GM21381 (cell line): ENCODE data around the gene NDUFAB1.
"Not testable (repeated sequence)": the region's sequence is repeated elsewhere in the genome, so short reads cannot be mapped to it uniquely, and the experiment has no call there.

Source experiments
- ATAC-seq: cut with Tn5 transposase; IDR thresholded peaks from one replicate; pipeline ENCODE4 v1.9.1; 2021; ENCODE audit warnings: mild to moderate bottlenecking, moderate library complexity; ENCODE audit not compliant: unreplicated experiment

Gene NDUFAB1

DNA sequence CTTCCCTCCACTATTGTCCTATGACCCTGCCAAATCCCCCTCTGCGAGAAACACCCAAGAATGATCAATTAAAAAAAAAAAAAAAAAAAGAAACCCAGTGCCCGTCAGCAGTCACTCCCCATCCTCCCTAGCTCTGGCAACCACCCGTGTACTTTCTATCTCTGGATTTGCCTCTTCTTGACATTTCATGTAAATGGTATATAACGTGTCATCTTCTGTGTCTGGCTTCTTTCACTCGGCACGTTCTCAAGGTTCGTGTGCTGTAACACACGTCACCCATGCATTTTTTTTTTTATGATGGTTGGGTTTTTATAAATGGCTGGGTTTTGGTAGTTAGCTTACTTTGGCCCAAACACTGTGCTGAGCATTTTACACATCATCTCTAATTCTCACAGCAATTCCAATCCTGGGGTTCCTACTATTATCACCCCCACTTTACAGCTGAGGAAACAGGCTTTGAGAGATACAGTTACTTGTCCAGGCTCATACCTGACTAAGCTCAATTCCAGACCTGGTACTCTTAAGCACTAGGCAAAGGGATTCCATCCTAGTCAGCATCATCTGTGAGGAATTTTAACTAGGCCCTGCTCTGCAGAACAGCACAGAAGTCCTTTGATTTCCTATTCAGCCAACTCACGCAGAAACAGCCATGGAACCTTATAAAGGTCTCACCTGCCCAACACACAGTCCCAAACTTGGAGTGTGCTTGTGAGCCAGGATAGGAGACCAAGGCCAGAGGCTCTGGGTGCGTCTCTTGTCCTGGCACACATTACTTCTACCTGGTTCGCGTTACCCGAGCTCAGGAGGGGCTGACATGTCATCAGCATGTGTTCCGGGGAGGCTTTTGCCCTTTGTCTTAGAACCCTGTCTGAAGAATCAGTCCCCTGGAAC lies 11.7 kb downstream of the NDUFAB1 start:
- ATAC-seq, result no peak

DNA sequence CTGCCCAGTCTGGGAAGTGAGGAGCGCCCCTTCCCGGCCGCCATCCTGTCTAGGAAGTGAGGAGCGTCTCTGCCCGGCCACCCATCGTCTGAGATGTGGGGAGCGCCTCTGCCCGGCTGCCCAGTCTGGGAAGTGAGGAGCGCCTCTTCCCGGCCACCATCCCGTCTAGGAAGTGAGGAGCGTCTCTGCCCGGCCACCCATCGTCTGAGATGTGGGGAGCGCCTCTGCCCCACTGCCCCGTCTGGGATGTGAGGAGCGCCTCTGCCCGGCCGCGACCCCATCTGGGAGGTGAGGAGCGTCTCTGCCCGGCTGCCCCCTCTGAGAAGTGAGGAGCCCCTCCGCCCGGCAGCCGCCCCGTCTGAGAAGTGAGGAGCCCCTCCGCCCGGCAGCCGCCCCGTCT lies 12.8 kb downstream of the NDUFAB1 start:
- not testable (repeated sequence) for ATAC-seq

DNA sequence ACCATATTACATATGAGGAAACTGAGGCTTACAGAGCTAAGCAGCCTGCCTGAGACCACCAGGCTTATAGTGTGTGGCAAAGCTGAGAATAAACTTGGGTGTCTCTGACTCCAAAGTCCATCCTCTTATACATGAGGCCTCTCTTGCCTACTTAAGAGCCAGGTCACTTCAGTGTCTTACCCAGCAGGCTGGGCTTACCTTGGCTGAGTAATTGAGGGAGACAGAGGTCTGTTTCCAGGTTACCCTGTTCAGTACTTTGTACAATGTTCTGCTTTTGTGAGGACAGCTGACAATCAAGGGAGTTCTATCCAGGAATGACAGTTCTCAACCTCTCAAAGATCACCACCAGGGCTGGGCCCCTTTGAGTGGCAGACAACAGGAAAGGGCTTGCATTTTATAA lies 14.4 kb downstream of the NDUFAB1 start:
- no peak for ATAC-seq

DNA sequence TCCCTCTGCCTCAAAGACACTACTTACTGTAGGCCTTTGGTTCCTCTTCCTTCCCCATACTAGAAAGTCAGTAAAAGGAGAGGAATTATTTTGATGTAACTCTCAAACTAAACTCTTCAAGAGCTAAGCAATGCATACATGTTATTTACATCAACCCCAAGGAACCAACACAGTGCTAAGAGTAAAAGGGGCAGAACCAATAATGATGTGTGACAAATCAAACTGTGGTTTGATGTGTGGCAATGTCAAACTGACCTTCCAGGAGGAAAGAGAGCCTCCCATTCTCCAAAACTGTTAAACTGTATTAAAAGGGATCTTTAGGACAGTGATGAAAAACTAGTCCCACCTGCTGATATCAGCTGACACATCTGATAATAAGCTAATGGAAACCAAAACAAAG lies 15.7 kb downstream of the NDUFAB1 start:
- no peak for ATAC-seq

DNA sequence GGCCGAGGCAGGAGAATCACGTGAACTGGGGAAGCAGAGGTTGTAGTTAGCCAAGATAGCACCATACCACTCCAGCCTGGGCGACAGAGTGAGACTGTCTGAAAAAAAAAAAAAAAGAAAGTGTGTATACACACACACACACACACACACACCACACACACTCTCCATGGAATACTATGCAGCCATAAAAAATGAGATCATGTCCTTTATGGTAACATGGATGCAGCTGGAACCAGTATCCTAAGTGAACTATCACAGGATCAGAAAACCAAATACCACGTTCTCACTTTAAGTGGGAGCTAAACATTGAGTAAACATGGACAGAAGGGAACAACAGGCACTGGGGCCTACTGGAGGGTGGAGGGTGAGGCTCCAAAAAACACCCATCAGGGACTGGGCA lies 16.7 kb downstream of the NDUFAB1 start:
- no peak for ATAC-seq

DNA sequence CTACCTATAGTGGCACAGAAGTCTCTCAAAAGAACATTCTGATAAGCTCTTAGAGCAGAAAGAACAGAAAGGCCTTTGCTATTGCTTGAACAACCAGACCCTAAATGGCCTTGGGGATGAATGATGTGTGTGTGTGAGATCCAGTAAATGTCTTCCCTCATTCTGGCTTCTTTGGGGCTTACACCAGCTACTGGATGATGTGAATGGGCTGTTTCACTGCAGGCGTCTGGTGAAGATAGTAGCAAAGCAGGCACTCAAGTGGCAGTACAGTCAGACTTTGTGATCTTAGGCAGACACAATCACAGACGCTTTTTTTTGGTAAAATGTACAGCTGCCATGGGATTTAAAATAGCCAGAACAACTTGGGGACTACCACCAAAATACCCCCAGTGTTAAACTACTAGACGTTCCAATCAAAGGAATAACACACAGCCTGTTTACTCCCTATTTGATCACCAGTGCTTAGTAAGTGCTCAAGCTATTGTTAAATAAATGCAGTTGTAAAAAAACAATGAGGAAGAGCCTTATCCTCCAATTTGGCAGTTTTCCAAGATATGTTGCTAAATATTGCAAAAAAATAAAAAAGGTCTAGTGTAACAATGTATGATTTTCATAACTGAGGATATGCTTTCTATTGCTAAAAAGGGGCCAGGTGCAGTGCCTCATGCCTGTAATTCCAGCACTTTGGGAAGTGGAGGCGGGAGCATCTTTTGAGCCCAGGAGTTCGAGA lies 17.9 kb downstream of the NDUFAB1 start:
- no peak for ATAC-seq

DNA sequence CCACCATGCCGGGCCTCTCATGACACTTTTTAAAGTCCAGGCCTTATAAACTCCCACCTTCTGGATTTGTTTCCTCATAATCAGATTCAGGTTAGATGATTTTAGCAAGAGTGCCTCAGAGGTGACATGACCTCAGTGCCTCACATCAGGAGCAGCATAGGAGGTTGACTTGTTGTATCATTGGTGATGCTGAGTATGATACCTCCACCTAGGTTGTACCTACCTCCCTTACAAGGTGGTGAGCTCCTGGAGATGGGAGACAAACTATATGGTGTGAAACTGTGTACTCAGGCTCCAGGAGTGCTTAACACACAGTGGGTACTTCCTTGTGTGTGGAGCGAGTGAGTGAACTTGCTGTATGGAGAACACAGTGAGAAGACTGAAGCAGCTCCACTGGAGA lies 18.6 kb downstream of the NDUFAB1 start:
- no peak for ATAC-seq

DNA sequence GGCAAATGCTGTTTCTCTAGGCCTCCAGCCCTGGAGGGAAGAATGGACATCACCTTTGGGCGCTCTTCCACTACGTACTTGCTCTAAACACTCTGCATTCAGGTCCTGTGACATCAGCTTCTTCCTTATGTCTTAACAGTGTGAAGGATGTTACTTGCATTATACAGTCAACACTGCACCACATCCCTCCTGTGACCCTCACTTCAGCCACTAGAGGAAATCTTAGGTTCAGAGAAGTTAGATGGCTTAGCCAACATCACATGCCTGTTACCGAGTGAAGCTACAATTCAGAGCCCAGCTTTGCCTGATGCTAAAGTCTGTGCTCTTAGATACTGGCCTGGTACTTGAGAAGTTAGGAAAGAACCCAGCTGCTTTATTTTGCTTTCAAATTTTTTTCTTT lies 20.3 kb downstream of the NDUFAB1 start:
- no peak for ATAC-seq

DNA sequence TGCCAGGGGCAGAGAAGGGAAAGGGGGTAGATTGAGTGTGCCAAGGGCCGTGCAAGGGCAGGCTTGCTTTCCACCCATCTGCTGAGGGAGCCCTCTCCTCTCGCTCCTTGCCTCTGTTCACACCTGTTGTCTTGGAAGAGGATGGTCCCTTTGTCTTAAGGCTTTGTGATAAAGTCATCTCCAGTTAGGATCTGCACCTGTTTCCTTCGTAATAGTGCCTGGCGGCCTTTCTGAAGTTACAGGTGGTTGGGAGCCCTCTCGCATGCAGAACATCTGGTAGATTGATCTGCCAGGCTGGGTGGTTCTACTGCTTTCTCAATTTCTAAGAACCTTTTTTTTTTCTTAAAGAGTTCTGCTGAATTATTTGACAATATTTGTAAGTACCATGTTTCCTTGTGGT lies 22.3 kb downstream of the NDUFAB1 start:
- no peak for ATAC-seq

DNA sequence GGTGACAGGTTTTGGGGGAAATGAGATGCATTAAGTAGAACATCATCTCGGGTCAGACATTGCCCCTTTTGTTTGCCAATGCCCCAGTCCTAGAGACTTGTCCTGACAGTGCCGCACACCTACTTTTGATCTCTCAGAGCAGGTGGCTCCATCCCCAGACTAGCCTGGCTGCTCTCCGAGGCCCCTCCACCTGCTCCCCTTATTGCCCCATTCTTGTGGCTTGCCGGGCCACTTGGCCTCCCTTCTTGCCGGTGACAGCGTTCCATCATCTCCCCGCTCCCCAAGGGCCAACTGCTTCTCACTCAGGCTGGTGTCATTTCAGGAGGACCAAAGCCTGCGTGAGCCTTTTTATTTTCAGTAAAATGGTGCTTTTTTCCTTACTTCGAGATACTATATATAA lies 23.7 kb downstream of the NDUFAB1 start:
- no peak for ATAC-seq

DNA sequence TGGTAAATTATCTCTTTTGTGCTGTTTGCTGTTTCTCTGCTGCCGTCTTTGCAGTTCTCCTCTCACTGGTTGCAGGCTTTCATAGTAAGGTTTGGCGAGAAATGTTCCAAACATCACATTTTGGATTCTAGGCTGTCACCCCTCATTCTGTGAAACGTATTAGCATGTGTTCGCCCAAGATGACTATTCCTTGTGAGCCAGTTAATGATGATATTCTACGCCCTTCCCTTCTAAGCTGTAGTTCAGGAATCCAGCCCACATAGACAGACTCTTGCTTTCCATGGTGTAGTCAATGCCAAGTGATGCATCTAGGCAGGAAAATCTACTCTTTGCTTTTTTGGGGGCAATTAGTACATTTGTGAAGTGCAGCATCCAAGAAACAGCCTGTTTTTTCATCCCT lies 24.2 kb downstream of the NDUFAB1 start:
- no peak for ATAC-seq

DNA sequence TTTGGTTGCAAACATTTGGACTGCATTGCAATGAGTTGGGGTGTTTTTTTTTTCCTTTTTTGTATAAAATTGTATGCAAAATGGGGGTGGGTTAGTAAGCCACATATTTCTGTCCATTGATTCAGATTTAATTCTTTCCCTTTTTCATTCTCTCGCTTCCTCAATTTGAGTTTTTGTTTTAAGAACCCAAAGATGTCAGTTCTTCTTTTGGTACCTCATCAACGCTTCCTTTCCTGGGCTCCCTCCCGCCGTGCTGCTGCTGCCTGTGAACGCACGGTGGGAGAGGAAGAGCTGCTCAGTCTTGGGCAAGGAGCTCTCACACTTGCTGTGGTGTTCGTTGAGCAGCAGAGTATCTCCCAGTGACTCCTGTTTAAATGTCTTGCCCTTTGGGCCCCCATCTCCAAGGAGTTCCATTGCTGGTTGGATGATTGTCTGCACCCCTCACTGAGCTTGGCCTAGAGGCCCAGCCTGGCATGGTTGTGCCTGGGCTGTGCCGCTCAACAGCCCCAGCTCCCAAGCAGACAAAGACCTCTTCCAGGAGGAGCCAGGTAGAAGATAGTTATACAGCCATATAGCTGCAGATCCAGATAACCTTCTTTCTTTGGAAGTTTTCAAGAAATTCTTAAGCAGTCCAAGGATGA lies 25.0 kb downstream of the NDUFAB1 start:
- ATAC-seq, result no peak

DNA sequence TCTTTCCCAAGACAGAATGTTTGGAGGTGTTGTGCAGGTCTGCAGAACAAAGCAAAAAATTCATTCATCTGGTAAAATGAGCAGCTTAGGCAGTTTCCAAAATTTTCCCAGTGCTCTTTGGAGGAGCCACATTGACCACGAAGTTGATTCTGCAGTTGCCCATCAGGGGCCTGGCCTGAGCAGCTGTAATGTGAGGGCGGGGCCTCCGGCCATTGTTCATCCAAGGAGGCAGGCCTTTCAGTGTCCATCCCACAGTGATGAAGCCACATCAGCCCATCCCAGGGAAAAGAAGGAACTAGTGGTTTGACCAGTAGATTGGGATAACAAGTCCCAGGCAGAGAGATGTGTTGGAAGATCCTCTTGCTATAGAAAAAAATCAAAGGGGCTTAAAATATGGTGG lies 28.5 kb downstream of the NDUFAB1 start:
- ATAC-seq, result no peak

DNA sequence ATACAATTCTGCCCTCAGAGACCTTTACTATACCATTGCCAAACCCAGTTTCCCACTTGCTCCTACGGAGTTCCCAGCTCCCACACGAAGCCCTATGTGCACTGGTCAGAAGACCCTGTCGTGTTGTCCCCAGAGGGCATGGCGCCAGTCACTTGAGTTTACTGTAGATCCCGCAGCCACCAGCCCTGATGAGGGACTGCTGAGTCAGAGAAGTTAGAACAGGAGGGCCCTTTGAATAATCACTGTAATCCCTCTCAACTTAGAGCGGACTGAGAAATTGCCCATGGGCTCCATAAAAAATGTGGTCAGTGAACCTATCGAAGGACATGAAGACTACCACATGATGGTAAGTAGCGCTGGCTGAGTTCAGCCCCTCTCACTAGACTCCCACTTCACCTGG lies 29.4 kb downstream of the NDUFAB1 start:
- ATAC-seq, result no peak

DNA sequence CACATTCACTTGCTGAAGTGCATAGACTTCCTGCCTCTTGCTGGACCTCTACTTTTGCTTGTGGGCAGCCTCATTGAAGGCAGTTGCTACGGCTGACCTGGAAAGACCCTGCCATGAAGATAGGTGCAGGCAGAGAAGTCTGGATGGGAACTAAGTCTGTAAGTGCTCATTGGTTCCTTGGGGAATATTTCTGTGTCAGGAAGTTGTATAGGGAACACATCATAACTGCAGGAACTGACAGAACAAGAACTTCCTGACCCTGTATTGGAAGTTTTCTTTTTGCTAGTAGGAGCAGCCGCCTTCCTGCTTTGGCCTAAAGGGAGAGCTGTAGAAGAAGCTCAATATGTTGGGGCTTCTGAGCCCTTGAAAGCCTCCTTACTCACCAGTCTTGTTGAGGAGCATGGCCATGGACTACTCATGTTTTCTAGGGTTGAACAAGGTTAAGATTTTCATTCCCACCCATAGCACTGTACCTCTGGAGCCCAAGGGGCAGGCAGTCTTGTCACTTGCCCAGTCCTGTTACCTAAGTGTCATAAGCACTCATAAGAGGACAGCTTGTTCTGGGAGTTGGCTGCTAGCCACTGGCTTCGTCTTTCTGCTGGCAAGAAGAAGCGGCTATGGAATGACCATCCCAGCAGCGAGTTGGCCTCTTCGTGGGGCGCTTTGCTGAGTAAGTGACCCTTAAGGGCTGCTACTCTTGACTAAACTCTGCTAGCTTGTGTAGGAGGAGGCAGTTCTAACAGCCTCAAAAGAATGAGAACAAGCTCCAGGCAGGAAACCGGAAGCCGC lies 31.3 kb downstream of the NDUFAB1 start:
- no peak for ATAC-seq

DNA sequence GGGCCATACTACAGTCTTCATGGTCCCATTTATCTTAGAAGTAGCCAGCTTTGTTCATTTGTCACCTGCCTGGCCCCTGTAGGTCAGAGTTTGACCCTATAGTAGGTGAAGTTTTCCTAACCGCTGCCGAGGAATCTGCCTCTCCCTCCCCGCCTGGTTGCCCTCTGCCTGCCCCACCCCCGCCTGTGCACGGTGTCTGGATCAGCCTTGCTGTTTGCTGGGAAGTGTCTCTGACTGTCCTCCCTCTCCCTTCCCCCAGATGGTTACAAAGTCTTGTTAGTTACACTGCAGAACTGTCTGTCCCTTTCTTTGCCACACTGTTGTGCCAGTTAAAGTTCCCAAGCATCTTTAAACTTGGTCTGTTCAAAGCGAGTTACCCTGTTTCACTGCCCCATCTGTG lies 32.9 kb downstream of the NDUFAB1 start:
- ATAC-seq, result no peak

DNA sequence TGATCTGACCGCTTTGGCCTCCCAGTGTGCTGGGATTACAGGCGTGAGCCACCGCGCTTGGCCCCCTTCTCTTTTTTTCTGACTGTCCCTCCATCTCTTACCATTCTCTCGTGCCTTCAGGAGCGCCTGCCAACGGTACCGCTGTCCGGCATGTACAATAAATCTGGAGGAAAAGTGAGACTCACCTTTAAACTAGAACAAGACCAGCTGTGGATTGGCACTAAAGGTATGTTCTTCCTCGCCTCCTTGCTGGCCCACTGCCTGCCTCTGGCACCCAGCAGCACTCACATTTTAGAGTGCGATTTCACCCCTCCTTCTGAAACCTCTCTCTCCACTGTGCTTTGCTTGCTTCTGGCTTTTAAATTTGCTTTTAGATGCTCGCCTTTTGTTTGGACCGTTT lies 33.6 kb downstream of the NDUFAB1 start:
- ATAC-seq, result no peak

DNA sequence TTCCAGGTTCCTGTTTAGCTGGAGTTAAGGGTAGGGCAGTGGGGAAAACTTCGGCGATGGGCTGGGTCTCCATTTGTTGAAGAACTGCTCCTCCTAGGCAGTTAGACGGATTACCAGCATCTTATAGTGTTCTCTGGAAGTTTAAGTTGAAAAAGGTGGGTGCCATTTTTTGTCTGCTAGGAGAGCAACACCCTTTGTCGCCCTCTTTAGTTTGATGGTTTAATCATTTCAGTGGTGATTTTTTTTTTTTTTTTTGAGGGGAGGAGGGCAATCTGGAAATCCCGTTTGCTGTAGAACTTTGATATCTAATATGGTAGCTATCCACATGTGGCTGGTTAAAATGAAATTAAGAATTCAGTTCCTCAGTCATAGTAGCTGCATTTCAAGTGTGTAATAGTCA lies 34.5 kb downstream of the NDUFAB1 start:
- no peak for ATAC-seq

DNA sequence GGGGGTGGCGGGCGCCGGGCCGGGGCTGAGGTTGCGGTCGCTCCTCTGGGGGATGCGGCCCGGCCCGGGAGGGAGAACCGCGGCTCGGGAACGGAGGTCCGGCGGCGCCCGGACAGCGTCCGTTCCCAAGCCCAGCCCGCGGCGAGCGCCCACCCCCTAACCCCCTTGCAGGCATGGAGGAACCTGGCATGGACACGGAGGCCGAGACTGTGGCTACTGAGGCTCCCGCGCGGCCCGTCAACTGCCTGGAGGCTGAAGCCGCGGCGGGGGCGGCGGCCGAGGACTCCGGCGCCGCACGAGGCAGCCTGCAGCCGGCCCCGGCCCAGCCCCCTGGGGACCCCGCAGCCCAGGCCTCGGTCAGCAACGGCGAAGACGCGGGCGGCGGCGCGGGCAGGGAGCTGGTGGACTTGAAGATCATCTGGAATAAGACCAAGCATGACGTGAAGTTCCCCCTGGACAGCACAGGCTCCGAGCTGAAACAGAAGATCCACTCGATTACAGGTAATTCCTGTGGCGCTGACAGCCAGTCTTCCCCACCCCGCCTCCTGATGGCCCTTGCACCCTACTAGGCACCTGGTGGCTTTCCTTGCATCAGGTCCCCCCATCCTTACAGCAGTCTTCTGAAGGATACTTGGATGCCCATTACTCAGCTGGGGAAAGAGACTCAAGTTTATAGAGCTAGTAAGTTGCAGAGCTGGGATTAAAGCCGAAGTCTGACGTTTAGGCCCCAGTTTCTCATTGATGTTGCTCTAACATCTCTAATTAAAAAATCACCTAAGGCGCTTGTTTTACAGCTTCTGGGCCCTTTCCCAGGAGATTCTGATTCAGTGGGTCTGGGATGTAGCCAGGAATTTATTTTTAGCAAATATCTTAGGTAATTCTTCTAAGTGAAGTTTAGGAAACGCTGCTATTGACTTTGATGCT lies 38.1 kb downstream of the NDUFAB1 start:
- peak; percentile 0 for ATAC-seq
